Measurements from ENCODE around the gene RNU5D-1.

Gene RNU5D-1

DNA sequence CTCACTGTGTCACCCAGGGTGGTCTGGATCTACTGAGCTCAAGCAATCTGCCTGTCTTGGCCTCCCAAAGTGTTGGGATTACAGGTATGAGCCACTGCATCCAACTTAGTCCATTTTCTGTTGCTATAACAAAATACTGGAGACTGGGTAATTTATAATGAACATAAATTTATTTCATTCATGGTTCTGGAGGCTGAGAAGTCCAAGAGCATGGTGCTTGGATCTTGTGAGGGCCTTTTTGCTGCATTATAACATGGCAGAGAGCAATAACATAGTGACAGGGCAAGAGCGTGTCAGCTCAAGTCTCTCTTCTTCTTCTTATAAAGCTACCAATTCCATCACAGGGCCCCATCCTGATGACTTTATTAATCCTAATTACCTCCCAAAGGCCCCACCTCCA is 5.0 kb upstream of the RNU5D-1 start:
- Histone ChIP-seq H3K4me3 (ENCODE audit: low read length) (no peak overlapping the region), H3K9me2 (replicated peaks; ENCODE audit: insufficient read depth, low read length) (no peaks in the 10 kb centered on the region), H3K27me3 (replicated peaks; ENCODE audit: insufficient read depth, low read length) (no peaks in the 10 kb centered on the region), H2AFZ (ENCODE audit: low read length) (no peak overlapping the region), H3K27ac (ENCODE audit: low read length) (no peak overlapping the region), H3K9ac (ENCODE audit: low read length) (no peak overlapping the region), H3K4me1 (ENCODE audit: low read length) (peaks cover 9% of the 10 kb centered on the region), H3K36me3 (replicated peaks; ENCODE audit: insufficient read depth, low read length) (no peaks in the 10 kb centered on the region), H4K20me1 (ENCODE audit: insufficient read depth, low read length) (no peaks in the 10 kb centered on the region), H3F3A (ENCODE audit: insufficient read depth, low read length) (peaks cover 2% of the 10 kb centered on the region; the same call in 1 of the 2 replicates), H3K79me2 (ENCODE audit: low read length) (peaks cover 13% of the 10 kb centered on the region), H3K4me2 (ENCODE audit: low read depth, low read length) (no peak overlapping the region), H3K9me3 (replicated peaks; ENCODE audit: insufficient read depth, low read length) (no peaks in the 10 kb centered on the region)
- TF ChIP-seq, protein P1, sequence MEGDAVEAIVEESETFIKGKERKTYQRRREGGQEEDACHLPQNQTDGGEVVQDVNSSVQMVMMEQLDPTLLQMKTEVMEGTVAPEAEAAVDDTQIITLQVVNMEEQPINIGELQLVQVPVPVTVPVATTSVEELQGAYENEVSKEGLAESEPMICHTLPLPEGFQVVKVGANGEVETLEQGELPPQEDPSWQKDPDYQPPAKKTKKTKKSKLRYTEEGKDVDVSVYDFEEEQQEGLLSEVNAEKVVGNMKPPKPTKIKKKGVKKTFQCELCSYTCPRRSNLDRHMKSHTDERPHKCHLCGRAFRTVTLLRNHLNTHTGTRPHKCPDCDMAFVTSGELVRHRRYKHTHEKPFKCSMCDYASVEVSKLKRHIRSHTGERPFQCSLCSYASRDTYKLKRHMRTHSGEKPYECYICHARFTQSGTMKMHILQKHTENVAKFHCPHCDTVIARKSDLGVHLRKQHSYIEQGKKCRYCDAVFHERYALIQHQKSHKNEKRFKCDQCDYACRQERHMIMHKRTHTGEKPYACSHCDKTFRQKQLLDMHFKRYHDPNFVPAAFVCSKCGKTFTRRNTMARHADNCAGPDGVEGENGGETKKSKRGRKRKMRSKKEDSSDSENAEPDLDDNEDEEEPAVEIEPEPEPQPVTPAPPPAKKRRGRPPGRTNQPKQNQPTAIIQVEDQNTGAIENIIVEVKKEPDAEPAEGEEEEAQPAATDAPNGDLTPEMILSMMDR (IDR thresholded peaks at IDR 0.05; ENCODE audit: low read length): no peak
- TF ChIP-seq EZH2 (optimal IDR thresholded peaks at IDR 0.05; ENCODE audit: low read depth, low read length): no peak
- no peak for TF ChIP-seq EZH2phosphoT487 (IDR thresholded peaks at IDR 0.05; ENCODE audit: low read length)
- no peak for DNase-seq

GRCh38 chr1:44733784-44734183 is 2.8 kb upstream of the RNU5D-1 start:
- Histone ChIP-seq H3K9ac (ENCODE audit: low read length) (no peak overlapping the region), H3K4me3 (ENCODE audit: low read length) (no peak overlapping the region), H3K4me2 (ENCODE audit: low read depth, low read length) (no peak overlapping the region), H3F3A (ENCODE audit: insufficient read depth, low read length) (peaks cover 16% of the 10 kb centered on the region), H2AFZ (ENCODE audit: low read length) (no peak overlapping the region), H3K9me3 (replicated peaks; ENCODE audit: insufficient read depth, low read length) (no peaks in the 10 kb centered on the region), H3K36me3 (replicated peaks; ENCODE audit: insufficient read depth, low read length) (no peaks in the 10 kb centered on the region), H3K9me2 (replicated peaks; ENCODE audit: insufficient read depth, low read length) (no peaks in the 10 kb centered on the region), H3K27ac (ENCODE audit: low read length) (no peak overlapping the region), H4K20me1 (ENCODE audit: insufficient read depth, low read length) (no peaks in the 10 kb centered on the region), H3K27me3 (replicated peaks; ENCODE audit: insufficient read depth, low read length) (no peaks in the 10 kb centered on the region), H3K4me1 (ENCODE audit: low read length) (peaks cover 6% of the 10 kb centered on the region), H3K79me2 (ENCODE audit: low read length) (no peaks in the 10 kb centered on the region)
- DNase-seq: no peak
- TF ChIP-seq EZH2phosphoT487 (IDR thresholded peaks at IDR 0.05; ENCODE audit: low read length) (no peak), EZH2 (optimal IDR thresholded peaks at IDR 0.05; ENCODE audit: low read depth, low read length) (no peak)
- TF ChIP-seq, protein P1 (IDR thresholded peaks at IDR 0.05; ENCODE audit: low read length): no peak

DNA sequence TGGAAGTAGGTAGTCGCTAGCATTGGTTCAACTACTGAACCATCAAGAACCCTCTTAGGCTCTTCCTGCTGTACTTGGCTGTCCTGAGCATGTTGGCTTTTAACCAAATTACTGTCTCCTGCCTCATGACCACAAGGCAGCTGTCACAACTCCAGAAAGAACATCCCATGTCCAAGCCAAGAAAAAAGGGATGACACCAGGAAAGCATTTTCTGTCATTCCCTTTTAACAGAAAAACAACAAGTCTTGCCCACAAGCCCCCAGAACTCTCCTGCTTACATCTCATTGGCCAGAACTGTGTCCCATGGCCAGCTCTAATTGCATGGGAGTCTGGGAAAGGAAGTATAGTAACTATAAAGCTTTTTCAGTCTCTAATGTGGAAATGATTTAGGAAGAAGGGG is 2.4 kb upstream of the RNU5D-1 start:
- no peaks in the 10 kb centered on the region for H3K79me2 ChIP-seq (ENCODE audit: low read length)
- no peaks in the 10 kb centered on the region for H3K36me3 ChIP-seq (replicated peaks; ENCODE audit: insufficient read depth, low read length)
- peaks cover 16% of the 10 kb centered on the region for H3F3A ChIP-seq (ENCODE audit: insufficient read depth, low read length)
- no peak overlapping the region for H2AFZ ChIP-seq (ENCODE audit: low read length)
- H3K4me3 ChIP-seq (ENCODE audit: low read length): no peak overlapping the region
- no peaks in the 10 kb centered on the region for H3K9me2 ChIP-seq (replicated peaks; ENCODE audit: insufficient read depth, low read length)
- no peak overlapping the region for H3K4me2 ChIP-seq (ENCODE audit: low read depth, low read length)
- DNase-seq: no peak
- TF ChIP-seq EZH2phosphoT487 (IDR thresholded peaks at IDR 0.05; ENCODE audit: low read length) (no peak), EZH2 (optimal IDR thresholded peaks at IDR 0.05; ENCODE audit: low read depth, low read length) (no peak)
- TF ChIP-seq, protein P1 (IDR thresholded peaks at IDR 0.05; ENCODE audit: low read length): no peak
- no peak overlapping the region for H3K9ac ChIP-seq (ENCODE audit: low read length)
- no peak overlapping the region for H3K27ac ChIP-seq (ENCODE audit: low read length)
- H4K20me1 ChIP-seq (ENCODE audit: insufficient read depth, low read length): no peaks in the 10 kb centered on the region
- H3K9me3 ChIP-seq (replicated peaks; ENCODE audit: insufficient read depth, low read length): no peaks in the 10 kb centered on the region
- peaks cover 6% of the 10 kb centered on the region for H3K4me1 ChIP-seq (ENCODE audit: low read length)
- no peaks in the 10 kb centered on the region for H3K27me3 ChIP-seq (replicated peaks; ENCODE audit: insufficient read depth, low read length)

Data from MM.1S (cell line).